Activated CD8-positive, alpha-beta T cell treated with anti-CD3 and anti-CD28 coated beads, Interleukin-2, amount 10 ng/mL, durations not matched to agents 7 days and 5 days (primary cell): ENCODE measurements around the gene DERA. TPM values are rescaled to one million over a fixed set of nuclear protein-coding genes. Genes with fewer than 3 reads are reported as not detected.

Experiments
- total RNA-seq, 2 experiments: library from RNA; stranded (reverse); gene quantifications; one replicate each; pipeline ENCODE4 v1.2.3, GENCODE V29; 2021

DERA gene
- total RNA-seq, 2 experiments from 2014 or later, result 23.1 to 27.7 TPM

Other genes starting within 250 kb of the DERA start
- gene EPS8, start 121.9 kb upstream of the DERA start, total RNA-seq, result 1 to 10 TPM; 1.0 to 2.2 TPM
- 10 to 100 TPM; 87.5 to 90.8 TPM for gene STRAP, start 28.9 kb upstream of the DERA start, total RNA-seq